ENCODE measurements around the gene USP48. TPM values are rescaled to one million over a fixed set of nuclear protein-coding genes. Genes with fewer than 3 reads are reported as not detected.
"Not testable (repeated sequence)": the region's sequence is repeated elsewhere in the genome, so short reads cannot be mapped to it uniquely, and the experiment has no call there.

Gene USP48
- total and polyA plus RNA-seq, 7 donors = 12.6 to 77.0 (median 47.1) TPM

GRCh38 chr1:21634806-21635535, 148.0 kb downstream of the USP48 start:
- Histone ChIP-seq H3K36me3 (no peaks in the 10 kb centered on the region), H3K4me3 (no peak overlapping the region), H3K9me3 (no peaks in the 10 kb centered on the region), H3K27me3 (peaks cover 0 to 28% (median 0%) of the 10 kb centered on the region in 3 donors), H3K27ac (no peak overlapping the region), H3K4me1 (no peaks in the 10 kb centered on the region)
- intact Hi-C loops (cut with DNase I) = no loop called here
- 62 to 76% methylated on average over 12 of the region's 12 CpGs for WGBS, 2 donors
- TF ChIP-seq, protein P1, sequence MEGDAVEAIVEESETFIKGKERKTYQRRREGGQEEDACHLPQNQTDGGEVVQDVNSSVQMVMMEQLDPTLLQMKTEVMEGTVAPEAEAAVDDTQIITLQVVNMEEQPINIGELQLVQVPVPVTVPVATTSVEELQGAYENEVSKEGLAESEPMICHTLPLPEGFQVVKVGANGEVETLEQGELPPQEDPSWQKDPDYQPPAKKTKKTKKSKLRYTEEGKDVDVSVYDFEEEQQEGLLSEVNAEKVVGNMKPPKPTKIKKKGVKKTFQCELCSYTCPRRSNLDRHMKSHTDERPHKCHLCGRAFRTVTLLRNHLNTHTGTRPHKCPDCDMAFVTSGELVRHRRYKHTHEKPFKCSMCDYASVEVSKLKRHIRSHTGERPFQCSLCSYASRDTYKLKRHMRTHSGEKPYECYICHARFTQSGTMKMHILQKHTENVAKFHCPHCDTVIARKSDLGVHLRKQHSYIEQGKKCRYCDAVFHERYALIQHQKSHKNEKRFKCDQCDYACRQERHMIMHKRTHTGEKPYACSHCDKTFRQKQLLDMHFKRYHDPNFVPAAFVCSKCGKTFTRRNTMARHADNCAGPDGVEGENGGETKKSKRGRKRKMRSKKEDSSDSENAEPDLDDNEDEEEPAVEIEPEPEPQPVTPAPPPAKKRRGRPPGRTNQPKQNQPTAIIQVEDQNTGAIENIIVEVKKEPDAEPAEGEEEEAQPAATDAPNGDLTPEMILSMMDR (IDR thresholded peaks at IDR 0.05) = no peak
- TF ChIP-seq POLR2A (IDR thresholded peaks at IDR 0.05) (no peak), EP300 (IDR thresholded peaks at IDR 0.05) (no peak), POLR2AphosphoS5 (IDR thresholded peaks at IDR 0.05) (no peak)
- DNase-seq = no peak

DNA sequence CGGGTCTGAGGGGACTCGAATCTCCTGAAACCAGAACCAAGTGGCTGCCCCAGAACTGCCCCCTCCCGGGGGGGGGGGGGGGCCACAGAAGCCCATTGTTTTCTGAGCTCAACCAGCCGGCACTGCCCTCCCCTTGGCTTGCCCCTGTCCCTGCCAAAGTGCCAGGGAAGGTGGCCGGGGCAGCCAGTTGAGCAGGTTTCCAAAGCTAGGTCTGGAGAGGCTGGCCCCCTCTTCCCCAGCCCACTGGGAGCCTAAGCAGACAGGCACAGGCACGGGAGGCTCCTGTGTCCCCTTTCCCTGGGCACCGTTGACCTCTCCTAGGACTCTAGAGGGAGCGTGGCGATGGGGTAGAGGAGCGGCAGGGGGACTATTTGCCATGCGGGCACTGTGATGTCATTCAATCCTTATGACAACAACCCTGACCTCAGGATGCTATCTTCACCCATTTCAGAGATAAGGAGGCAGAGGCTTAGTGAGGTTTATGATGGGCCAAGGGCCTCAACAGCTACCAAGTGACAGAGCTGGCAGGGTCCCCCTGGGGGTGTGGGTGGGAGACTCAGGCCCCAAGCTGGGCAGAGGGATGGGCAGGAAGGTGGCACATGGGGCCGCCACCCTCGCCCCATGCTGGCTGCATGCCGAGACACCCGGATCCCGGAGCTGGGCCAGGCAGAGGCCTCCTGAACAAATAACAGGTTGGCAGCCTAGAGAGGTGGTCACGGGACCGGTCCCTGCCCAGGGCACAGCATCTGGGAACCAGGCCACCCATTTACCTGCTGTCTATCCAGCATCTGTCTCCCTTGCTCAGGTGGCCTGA, 148.8 kb downstream of the USP48 start:
- H3K36me3 ChIP-seq = no peaks in the 10 kb centered on the region
- no peaks in the 10 kb centered on the region for H3K9me3 ChIP-seq
- WGBS, 2 donors = 22 to 74% methylated on average over 18 of the region's 18 CpGs
- intact Hi-C loops (cut with DNase I) = no loop called here
- DNase-seq = no peak
- TF ChIP-seq, protein P1 (IDR thresholded peaks at IDR 0.05) = no peak
- TF ChIP-seq EP300 (IDR thresholded peaks at IDR 0.05) (no peak), POLR2A (IDR thresholded peaks at IDR 0.05) (no peak), POLR2AphosphoS5 (IDR thresholded peaks at IDR 0.05) (no peak)
- no peak overlapping the region for H3K4me3 ChIP-seq
- H3K27me3 ChIP-seq = peaks cover 0 to 29% (median 0%) of the 10 kb centered on the region in 3 donors
- H3K4me1 ChIP-seq = no peaks in the 10 kb centered on the region
- no peak overlapping the region for H3K27ac ChIP-seq

GRCh38 chr1:21633141-21633755, 149.7 kb downstream of the USP48 start:
- H3K27me3 ChIP-seq = peaks cover 0 to 37% (median 0%) of the 10 kb centered on the region in 3 donors
- WGBS, 2 donors = 67 to 71% methylated on average over 7 of the region's 7 CpGs
- no peak overlapping the region for H3K4me3 ChIP-seq
- intact Hi-C loops (cut with DNase I) = no loop called here
- TF ChIP-seq, protein P1 (IDR thresholded peaks at IDR 0.05) = no peak
- no peak for TF ChIP-seq EP300 (IDR thresholded peaks at IDR 0.05)
- TF ChIP-seq POLR2AphosphoS5 (IDR thresholded peaks at IDR 0.05) = no peak
- TF ChIP-seq POLR2A (IDR thresholded peaks at IDR 0.05) = no peak
- no peak for DNase-seq
- H3K9me3 ChIP-seq = no peaks in the 10 kb centered on the region
- H3K4me1 ChIP-seq = no peaks in the 10 kb centered on the region
- no peak overlapping the region for H3K27ac ChIP-seq
- H3K36me3 ChIP-seq = no peaks in the 10 kb centered on the region

- DNase-seq = no peak
- TF ChIP-seq POLR2A (IDR thresholded peaks at IDR 0.05) (no peak), POLR2AphosphoS5 (IDR thresholded peaks at IDR 0.05) (no peak), EP300 (IDR thresholded peaks at IDR 0.05) (no peak)
- TF ChIP-seq, protein P1 (IDR thresholded peaks at IDR 0.05) = no peak
- no peaks in the 10 kb centered on the region for H3K4me1 ChIP-seq
- intact Hi-C loops (cut with DNase I) = no loop called here
- peaks cover 0 to 43% (median 0%) of the 10 kb centered on the region in 3 donors for H3K27me3 ChIP-seq
- no peak overlapping the region for H3K27ac ChIP-seq
- 19 to 53% methylated on average over 19 of the region's 19 CpGs for WGBS, 2 donors
- no peaks in the 10 kb centered on the region for H3K36me3 ChIP-seq
- no peak overlapping the region for H3K4me3 ChIP-seq
- H3K9me3 ChIP-seq = no peaks in the 10 kb centered on the region
These were observed 150.7 kb downstream of the USP48 start for GRCh38 chr1:21631944-21632887.

DNA sequence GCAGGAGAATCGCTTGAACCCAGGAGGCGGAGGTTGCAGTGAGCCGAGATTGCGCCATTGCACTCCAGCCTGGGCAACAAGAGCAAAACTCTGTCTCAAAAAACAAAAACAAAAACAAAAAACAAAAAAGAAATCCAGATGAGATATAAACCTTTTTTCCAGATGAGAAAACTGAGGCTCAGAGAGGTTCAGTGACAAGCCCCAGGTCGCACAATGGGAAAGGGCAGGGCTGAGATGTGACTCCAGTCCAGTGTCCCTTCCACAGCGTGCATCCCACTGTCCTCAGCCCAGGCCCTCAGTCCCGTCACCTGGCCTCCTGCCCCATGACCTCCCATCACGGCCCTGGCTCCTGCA, 151.4 kb downstream of the USP48 start:
- H3K4me3 ChIP-seq; H3K36me3 ChIP-seq; intact Hi-C loops (cut with DNase I); H3K9me3 ChIP-seq; DNase-seq; H3K4me1 ChIP-seq; H3K27ac ChIP-seq: not testable (repeated sequence)
- peaks cover 0 to 50% (median 0%) of the 10 kb centered on the region in 3 donors for H3K27me3 ChIP-seq
- WGBS, 2 donors = 68 to 87% methylated on average over 8 of the region's 8 CpGs
